ENCODE results near the gene TBXAS1. TPM values are rescaled to one million over a fixed set of nuclear protein-coding genes. Genes with fewer than 3 reads are reported as not detected.

Gene TBXAS1
- total RNA-seq, 2 experiments from 2014 or later, result 5.5 to 6.0 TPM

GRCh38 chr7:139991269-139991666 lies 162.2 kb downstream of the TBXAS1 start:
- H3K9me3 Mint-ChIP-seq, result no peaks in the 10 kb centered on the region
- intact Hi-C loops (cut with DNase I, micrococcal nuclease), result no loop called here
- no peaks in the 10 kb centered on the region for H3K36me3 ChIP-seq (ENCODE audit: insufficient read depth, low read length)
- H3K36me3 Mint-ChIP-seq (ENCODE audit: low read depth), result no peaks in the 10 kb centered on the region
- ChIA-PET CTCF (no interaction called here), POLR2A (no interaction called here)
- TF ChIP-seq CTCF (IDR thresholded peaks at IDR 0.05), result no peak
- no peak overlapping the region for H3K27ac ChIP-seq (ENCODE audit: low read depth in 1 of 2, low read length in 2 of 2)
- ATAC-seq (ENCODE audit: poor library complexity) (no peak), DNase-seq (no peak)
- H3K4me1 Mint-ChIP-seq (ENCODE audit: low read depth), result no peaks in the 10 kb centered on the region
- no peaks in the 10 kb centered on the region for H3K9me3 ChIP-seq (ENCODE audit: control insufficient read depth in 1 of 2, insufficient read depth in 1 of 2, low read length in 2 of 2)
- H3K27ac Mint-ChIP-seq, result no peak overlapping the region
- no peak overlapping the region for H3K4me3 ChIP-seq (ENCODE audit: low read length)
- no peaks in the 10 kb centered on the region for H3K4me1 ChIP-seq (ENCODE audit: insufficient read depth, low read length)
- no peaks in the 10 kb centered on the region for H3K27me3 Mint-ChIP-seq
- no peaks in the 10 kb centered on the region for H3K27me3 ChIP-seq (ENCODE audit: control insufficient read depth in 1 of 2, insufficient read depth in 2 of 2, low read length in 2 of 2)
- H3K4me3 Mint-ChIP-seq, result no peak overlapping the region

- no peak overlapping the region for H3K4me3 ChIP-seq (ENCODE audit: low read length)
- H3K4me1 ChIP-seq (ENCODE audit: insufficient read depth, low read length), result no peaks in the 10 kb centered on the region
- intact Hi-C loops (cut with DNase I, micrococcal nuclease), result no loop called here
- no peak overlapping the region for H3K27ac Mint-ChIP-seq
- H3K36me3 ChIP-seq (ENCODE audit: insufficient read depth, low read length), result no peaks in the 10 kb centered on the region
- ChIA-PET CTCF (no interaction called here), POLR2A (no interaction called here)
- H3K4me3 Mint-ChIP-seq, result no peak overlapping the region
- H3K4me1 Mint-ChIP-seq (ENCODE audit: low read depth), result no peaks in the 10 kb centered on the region
- no peak for TF ChIP-seq CTCF (IDR thresholded peaks at IDR 0.05)
- H3K27me3 ChIP-seq (ENCODE audit: control insufficient read depth in 1 of 2, insufficient read depth in 2 of 2, low read length in 2 of 2), result no peaks in the 10 kb centered on the region
- H3K27me3 Mint-ChIP-seq, result no peaks in the 10 kb centered on the region
- DNase-seq, result no peak
- H3K27ac ChIP-seq (ENCODE audit: low read depth in 1 of 2, low read length in 2 of 2), result no peak overlapping the region
- no peaks in the 10 kb centered on the region for H3K9me3 ChIP-seq (ENCODE audit: control insufficient read depth in 1 of 2, insufficient read depth in 1 of 2, low read length in 2 of 2)
- no peak for ATAC-seq (ENCODE audit: poor library complexity)
- H3K36me3 Mint-ChIP-seq (ENCODE audit: low read depth), result no peaks in the 10 kb centered on the region
- H3K9me3 Mint-ChIP-seq, result no peaks in the 10 kb centered on the region
Measured at GRCh38 chr7:139991911-139992310, 162.8 kb downstream of the TBXAS1 start.

DNA sequence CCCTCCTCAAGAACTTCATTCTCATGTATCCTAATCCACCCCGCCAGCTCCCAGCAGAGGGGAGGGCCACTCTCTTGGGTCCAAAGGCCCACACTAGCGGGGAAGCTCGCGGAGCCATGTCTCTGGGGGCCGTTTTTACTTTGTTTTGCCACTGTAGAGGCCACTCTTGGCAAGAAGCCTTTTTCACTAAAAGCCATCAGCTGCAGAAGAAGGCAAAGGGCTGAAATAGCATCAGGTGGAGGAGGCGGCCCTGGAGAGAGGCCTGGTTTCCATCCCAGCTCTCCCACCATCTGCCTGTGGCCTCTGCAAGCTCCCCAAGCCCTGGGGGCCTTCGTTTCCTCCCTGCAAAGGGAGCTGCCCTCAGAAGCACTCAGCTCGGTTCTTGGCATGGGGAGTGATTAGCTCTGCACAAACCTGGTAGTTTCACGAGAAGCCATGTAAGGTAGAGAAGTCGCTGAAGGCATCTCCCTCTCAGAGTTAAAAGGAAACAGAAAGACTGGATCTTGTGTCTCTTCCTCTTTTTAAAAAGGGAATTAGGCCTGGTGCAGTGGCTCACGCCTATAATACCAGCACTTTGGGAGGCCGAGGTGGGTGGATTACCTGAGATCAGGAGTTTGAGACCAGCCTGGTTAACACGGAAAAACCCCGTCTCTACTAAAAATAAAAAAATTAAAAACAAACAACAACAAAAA lies 163.4 kb downstream of the TBXAS1 start:
- intact Hi-C loops (cut with DNase I, micrococcal nuclease), result no loop called here
- Histone ChIP-seq H3K27ac (ENCODE audit: low read depth in 1 of 2, low read length in 2 of 2) (no peak overlapping the region), H3K9me3 (ENCODE audit: control insufficient read depth in 1 of 2, insufficient read depth in 1 of 2, low read length in 2 of 2) (no peaks in the 10 kb centered on the region), H3K36me3 (ENCODE audit: insufficient read depth, low read length) (no peaks in the 10 kb centered on the region), H3K4me1 (ENCODE audit: insufficient read depth, low read length) (no peaks in the 10 kb centered on the region), H3K4me3 (ENCODE audit: low read length) (no peak overlapping the region), H3K27me3 (ENCODE audit: control insufficient read depth in 1 of 2, insufficient read depth in 2 of 2, low read length in 2 of 2) (no peaks in the 10 kb centered on the region)
- Mint-ChIP-seq H3K27ac (no peak overlapping the region), H3K4me3 (no peak overlapping the region), H3K9me3 (no peaks in the 10 kb centered on the region), H3K36me3 (ENCODE audit: low read depth) (no peaks in the 10 kb centered on the region), H3K4me1 (ENCODE audit: low read depth) (no peaks in the 10 kb centered on the region), H3K27me3 (no peaks in the 10 kb centered on the region)
- ATAC-seq (ENCODE audit: poor library complexity) (no peak), DNase-seq (no peak)
- POLR2A ChIA-PET, result no interaction called here
- CTCF ChIA-PET, result no interaction called here
- TF ChIP-seq CTCF (IDR thresholded peaks at IDR 0.05), result no peak
